Neural progenitor cell (in vitro differentiated cells): Measurements from ENCODE around the gene ATP5PD.

Experiments used
- CTCF ChIP-seq: fragments of 200-600 bp; sonication (generic); IDR thresholded peaks from 2 replicates; pipeline ENCODE4 v1.5.1; 2017; ENCODE audit warnings: antibody characterized with exemption, mild to moderate bottlenecking
- EZH2 ChIP-seq: fragments of 200-600 bp; sonication (generic); IDR thresholded peaks from 2 replicates; pipeline ENCODE4 v1.6.1; 2017; ENCODE audit warnings: antibody characterized with exemption, mild to moderate bottlenecking, moderate library complexity
- EZH2phosphoT487 ChIP-seq: fragments of 200-600 bp; sonication (generic); IDR thresholded peaks from 2 replicates; pipeline ENCODE4 v1.6.1; 2017; ENCODE audit warnings: antibody characterized with exemption

GRCh38 chr17:75086496-75087181 lies 39.9 kb upstream of the ATP5PD start:
- TF ChIP-seq EZH2phosphoT487 = no peak
- TF ChIP-seq CTCF = no peak
- TF ChIP-seq EZH2 = no peak
